ENCODE measurements around the gene NAA35.
A peak's percentile ranks its signal among the peaks of the same experiment; 100 is the strongest.
"Not testable (repeated sequence)": the region's sequence is repeated elsewhere in the genome, so short reads cannot be mapped to it uniquely, and the experiment has no call there.

The NAA35 gene

DNA sequence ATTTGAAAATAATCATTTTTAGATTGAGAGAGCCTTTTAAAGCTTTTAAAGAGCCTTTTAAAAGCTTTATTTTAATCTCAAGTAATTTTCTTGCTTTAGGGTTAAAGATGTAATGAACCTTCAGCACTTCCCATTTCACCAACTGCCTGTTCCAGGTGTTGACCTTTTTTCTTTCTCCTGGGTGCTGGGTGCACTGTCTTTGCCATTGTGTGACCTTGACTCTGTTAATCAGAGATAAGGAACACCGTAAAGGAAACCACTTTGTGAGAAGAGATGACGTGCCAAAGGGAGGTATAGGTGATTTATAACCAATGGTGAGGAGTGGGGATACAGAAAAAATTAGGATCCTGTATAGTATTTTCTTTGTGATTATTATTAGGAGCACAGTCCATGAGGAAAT, 68.2 kb downstream of the NAA35 start:
- no peak overlapping the region for H3K27ac ChIP-seq
- no peak for DNase-seq (ENCODE audit: low read depth, low spot score)

GRCh38 chr9:86020731-86021130, 79.8 kb downstream of the NAA35 start:
- no peak for DNase-seq (ENCODE audit: low read depth, low spot score)
- no peak overlapping the region for H3K27ac ChIP-seq

DNA sequence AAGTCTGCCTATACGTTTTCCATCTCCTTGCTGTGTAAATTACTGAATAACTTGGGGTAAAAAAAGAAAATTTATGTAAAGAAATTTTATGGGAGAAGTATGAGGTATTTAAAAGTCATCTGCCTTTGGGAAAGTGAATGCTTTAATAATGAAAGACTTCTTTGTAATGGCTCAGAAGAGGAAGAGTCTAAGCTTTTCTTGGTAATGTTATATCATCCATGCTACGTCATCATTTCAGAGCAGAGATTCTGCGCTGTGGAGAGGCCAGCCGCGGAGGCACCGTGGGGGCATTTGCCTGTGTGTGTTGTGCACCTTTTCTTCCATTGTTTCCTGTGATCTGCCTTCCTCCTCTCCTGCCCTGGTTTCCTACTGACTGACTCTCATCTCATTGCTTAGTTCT, 80.2 kb downstream of the NAA35 start:
- DNase-seq (ENCODE audit: low read depth, low spot score), result no peak
- no peak overlapping the region for H3K27ac ChIP-seq

DNA sequence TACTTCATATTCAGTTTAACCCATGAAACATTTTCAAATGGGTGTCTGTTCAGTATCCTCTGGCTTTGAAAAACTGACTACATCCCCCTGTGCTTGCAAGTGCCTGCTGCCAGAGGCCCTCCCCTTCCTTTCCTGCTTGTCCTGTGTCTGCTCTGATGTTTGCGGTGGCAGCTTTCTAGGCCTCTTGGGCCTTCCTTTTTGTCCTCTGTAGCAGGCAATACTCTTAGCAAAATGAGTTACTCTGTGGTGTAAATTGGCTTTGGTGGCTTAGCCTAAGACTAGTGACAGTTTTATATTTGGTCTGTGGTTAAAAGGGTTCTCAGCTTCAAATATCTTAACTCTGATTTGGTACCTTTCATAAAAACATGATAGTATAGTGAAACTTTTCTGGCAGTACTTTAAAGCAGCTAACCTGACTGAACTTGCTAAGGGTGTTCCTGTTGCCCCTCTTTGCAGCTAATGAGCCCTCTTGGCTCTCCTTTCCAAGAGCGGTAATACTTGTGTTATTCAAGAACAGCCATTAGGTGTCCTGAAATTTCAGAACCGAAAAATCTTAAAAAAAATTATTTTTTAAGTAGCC, 81.8 kb downstream of the NAA35 start:
- H3K27ac ChIP-seq, result no peak overlapping the region
- no peak for DNase-seq (ENCODE audit: low read depth, low spot score)

DNA sequence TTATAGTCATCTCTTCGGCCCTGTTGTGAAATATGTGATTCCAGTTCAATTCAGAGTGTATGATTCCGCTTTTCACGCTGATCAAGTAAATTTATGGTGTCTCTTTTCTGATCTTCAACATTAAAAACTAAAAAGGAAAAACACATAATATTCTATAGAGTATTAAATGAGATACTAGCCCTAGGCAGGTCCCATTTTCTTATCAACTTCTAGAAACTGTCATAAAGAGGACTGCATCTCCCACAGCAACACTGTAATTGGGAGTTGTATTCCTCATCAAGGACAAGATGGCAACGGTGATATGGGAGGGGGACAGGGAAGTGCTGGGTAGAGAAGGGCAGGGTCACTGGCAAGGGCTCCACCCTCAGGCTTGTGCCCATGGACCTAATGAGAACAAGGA, 86.8 kb downstream of the NAA35 start:
- no peak for DNase-seq (ENCODE audit: low read depth, low spot score)
- H3K27ac ChIP-seq, result no peak overlapping the region

- H3K27ac ChIP-seq, result no peak overlapping the region
- no peak for DNase-seq (ENCODE audit: low read depth, low spot score)
Observed at GRCh38 chr9:86034863-86035734, 94.2 kb downstream of the NAA35 start.

GRCh38 chr9:86035827-86036440, 95.0 kb downstream of the NAA35 start:
- no peak overlapping the region for H3K27ac ChIP-seq
- DNase-seq (ENCODE audit: low read depth, low spot score), result no peak

- no peak overlapping the region for H3K27ac ChIP-seq
- no peak for DNase-seq (ENCODE audit: low read depth, low spot score)
Observed at GRCh38 chr9:86036555-86036954, 95.6 kb downstream of the NAA35 start.

- DNase-seq (ENCODE audit: low read depth, low spot score), result no peak
- peak overlapping the region; percentile 40 for H3K27ac ChIP-seq
Observed at GRCh38 chr9:86039991-86040860, 99.3 kb downstream of the NAA35 start.

DNA sequence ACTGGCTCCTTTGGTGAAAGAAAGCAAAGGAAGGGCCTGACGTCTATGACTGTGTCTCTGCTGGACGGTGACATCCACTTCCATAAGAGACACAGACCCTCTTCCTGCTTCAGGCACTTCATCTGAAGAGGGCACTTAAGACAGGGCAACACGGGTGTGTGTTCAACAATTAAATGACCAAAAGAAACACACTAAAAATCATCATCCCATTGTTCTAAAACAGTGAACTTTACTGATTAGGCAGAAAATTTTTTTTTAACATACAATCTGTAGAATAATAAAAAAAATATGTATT, 99.9 kb downstream of the NAA35 start:
- no peak for DNase-seq (ENCODE audit: low read depth, low spot score)
- H3K27ac ChIP-seq, result no peak overlapping the region

DNA sequence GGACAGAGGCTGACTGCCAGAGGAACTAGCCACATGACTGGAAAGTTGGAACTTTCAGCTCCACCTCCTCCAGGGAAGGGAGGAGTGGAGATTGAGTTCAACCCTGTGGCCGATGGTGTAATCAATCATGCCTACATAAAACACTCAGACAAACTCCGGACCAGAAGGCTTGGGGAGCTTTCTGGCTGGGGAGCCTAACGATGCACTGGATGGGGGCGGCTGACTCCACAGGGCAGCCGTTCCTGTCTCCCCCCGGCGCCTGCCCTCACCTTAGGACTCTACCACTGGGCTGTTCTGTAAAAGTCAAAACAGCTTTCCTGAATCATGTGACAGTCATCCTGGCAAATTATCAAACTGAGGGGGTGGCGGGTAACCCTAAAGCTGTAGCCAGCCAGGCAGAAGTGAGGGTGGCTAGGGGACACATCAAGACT, 100.4 kb downstream of the NAA35 start:
- no peak overlapping the region for H3K27ac ChIP-seq
- no peak for DNase-seq (ENCODE audit: low read depth, low spot score)

GRCh38 chr9:86042199-86042978, 101.4 kb downstream of the NAA35 start:
- DNase-seq (ENCODE audit: low read depth, low spot score), result no peak

DNA sequence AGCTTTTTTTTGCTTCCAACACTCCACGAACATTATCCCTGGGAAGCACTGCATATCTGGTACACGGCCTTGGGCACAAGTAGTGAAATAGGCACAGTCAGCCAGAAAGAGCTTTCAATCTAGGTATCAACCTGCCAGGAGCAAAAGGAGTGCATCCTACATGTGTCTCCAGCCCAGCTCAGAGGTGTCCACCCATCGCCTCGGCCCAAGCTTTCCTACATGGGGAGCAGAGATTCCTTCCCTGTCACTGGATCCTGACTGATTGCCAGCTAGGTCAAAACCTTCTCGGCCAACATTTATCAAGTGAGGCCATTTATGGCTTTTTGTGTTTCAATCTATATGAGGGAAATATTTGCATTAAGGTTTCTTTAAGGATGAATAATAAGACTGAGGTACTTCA, 102.6 kb downstream of the NAA35 start:
- H3K27ac ChIP-seq, result no peak overlapping the region
- DNase-seq (ENCODE audit: low read depth, low spot score), result no peak

More at GRCh38 chr9:86042199-86042978, 101.4 kb downstream of the NAA35 start:
- no peak overlapping the region for H3K27ac ChIP-seq

DNA sequence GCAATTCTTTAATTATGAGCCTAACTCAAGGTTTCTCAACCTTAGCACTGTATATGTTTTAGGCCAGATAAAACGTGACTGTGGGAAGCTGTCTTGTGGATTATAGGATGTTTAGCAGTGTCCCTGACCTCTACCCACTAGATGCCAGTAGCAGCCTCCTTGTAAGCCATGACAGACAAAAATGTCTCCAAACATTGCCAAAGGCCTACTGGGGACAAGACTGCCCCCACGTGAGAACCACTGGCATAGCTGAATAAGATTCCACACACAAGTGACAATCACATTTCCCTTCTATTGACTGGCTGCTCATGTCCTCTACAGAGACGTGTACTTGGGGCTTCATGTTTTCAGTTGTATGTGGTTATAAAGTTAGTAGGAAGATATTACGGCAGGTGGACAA, 103.1 kb downstream of the NAA35 start:
- no peak overlapping the region for H3K27ac ChIP-seq
- no peak for DNase-seq (ENCODE audit: low read depth, low spot score)

DNA sequence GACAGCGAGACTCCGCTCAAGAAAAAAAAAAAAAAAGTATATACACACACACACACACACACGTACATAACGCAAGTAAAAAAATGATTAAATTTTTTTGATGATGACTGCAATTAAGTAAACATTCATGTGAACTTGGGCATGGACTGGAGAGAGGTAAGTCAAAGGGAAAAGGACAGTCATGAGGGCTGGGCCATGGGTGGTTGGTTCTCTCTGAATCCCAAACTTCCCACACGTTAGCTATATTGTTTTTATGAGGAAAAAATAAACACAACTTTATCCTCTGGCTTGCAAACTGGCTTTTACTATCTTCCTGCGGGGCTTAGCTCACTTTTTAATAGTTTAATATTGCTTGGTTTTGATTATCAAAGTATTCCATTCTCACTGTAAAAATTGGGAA, 104.7 kb downstream of the NAA35 start:
- DNase-seq (ENCODE audit: low read depth, low spot score), result no peak

GRCh38 chr9:86046071-86046636, 105.2 kb downstream of the NAA35 start:
- H3K27ac ChIP-seq, result no peak overlapping the region
- no peak for DNase-seq (ENCODE audit: low read depth, low spot score)

More for the DNA sequence above, 104.7 kb downstream of the NAA35 start:
- H3K27ac ChIP-seq, result no peak overlapping the region

DNA sequence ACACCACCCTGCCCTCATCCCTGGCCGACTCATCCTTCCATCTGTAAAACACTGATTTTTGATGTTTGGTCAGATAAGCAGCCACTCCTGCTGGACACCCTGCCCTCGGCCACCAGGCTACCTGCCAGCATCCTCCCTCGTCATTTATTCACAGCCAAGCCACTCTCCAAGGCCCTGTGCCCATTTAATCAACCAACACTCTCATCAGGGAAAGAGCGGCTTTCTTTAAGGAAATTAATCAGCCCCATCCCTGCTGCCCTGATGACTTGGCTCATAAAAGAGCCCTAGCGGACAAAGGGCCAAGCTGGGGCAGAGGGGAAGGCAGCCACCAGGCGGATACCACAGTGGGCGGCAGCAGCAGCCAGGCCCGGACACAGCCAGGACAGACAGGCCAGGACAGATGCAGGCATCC, 106.0 kb downstream of the NAA35 start:
- H3K27ac ChIP-seq, result no peak overlapping the region
- DNase-seq (ENCODE audit: low read depth, low spot score), result no peak

GRCh38 chr9:86047361-86047760, 106.4 kb downstream of the NAA35 start:
- DNase-seq (ENCODE audit: low read depth, low spot score), result no peak

DNA sequence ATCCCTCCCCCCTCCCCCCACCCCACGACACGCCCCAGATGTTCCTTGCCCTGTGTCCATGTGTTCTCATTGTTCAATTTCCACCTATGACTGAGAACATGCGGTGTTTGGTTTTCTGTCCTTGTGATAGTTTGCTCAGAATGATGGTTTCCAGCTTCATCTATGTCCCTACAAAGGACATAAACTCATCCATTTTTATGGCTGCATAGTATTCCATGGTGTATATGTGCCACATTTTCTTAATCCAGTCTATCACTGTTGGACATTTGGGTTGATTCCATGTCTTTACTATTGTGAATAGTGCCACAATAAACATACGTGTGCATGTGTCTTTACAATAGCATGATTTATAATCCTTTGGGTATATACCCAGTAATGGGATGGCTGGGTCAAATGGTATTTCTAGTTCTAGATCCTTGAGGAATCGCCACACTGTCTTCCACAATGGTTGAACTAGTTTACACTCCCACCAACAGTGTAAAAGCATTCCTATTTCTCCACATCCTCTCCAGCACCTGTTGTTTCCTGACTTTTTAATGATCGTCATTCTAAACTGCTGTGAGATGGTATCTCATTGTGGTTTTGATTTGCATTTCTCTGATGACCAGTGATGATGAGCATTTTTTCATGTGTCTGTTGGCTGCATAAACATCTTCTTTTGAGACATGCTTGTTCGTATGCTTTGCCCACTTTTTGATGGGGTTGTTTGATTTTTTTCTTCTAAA, 107.2 kb downstream of the NAA35 start:
- not testable (repeated sequence) for H3K27ac ChIP-seq; DNase-seq (ENCODE audit: low read depth, low spot score)

More at GRCh38 chr9:86047361-86047760, 106.4 kb downstream of the NAA35 start:
- H3K27ac ChIP-seq, result no peak overlapping the region
